ENCODE measurements around the gene DBH.

Gene DBH

DNA sequence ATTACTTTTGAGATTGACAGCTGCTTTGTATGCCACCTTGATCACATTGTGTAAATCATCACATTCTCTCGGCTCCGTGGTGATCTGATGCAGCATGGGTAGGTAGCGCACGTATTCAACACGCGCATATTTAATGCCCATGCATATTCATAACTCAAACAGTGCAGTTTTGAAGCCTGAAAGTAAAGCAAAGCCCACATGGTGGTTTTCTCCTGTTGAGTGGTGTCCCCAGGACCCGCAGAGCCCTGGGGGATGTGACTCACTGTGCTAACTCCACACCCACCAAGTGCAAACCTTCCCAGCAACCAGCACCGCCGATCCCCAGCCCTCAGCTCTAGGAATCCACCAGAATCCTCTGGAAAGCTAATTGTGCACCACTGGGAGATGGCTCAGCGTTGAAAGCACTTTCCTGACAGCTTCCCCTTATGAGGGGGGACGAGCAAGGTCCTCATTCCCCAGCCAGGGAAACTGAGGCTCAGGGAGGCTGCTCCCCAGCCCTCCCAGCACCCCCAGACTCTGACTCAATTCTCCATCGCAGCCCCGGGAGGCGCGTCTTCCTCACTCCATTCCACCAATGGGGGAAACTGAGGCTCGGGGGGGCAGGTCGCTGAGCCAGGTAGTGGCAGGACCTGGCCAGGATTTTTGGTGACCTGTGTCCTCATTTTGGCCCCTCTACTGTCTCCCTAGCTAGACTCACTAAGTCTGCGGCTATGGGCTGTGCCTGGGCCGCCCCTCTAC lies 55.6 kb downstream of the DBH start:
- Histone ChIP-seq H3K9me3 (ENCODE audit: insufficient read depth, low read depth, low read length) (no peaks in the 10 kb centered on the region), H3K4me1 (ENCODE audit: insufficient read depth, low read length) (no peaks in the 10 kb centered on the region), H3K27ac (ENCODE audit: low read length) (no peak overlapping the region), H3K27me3 (ENCODE audit: insufficient read depth, low read length) (no peaks in the 10 kb centered on the region), H3K9ac (ENCODE audit: low read depth, low read length) (no peak overlapping the region), H3K4me3 (ENCODE audit: low read length) (no peak overlapping the region), H3K36me3 (ENCODE audit: insufficient read depth, low read depth, low read length) (no peaks in the 10 kb centered on the region)

DNA sequence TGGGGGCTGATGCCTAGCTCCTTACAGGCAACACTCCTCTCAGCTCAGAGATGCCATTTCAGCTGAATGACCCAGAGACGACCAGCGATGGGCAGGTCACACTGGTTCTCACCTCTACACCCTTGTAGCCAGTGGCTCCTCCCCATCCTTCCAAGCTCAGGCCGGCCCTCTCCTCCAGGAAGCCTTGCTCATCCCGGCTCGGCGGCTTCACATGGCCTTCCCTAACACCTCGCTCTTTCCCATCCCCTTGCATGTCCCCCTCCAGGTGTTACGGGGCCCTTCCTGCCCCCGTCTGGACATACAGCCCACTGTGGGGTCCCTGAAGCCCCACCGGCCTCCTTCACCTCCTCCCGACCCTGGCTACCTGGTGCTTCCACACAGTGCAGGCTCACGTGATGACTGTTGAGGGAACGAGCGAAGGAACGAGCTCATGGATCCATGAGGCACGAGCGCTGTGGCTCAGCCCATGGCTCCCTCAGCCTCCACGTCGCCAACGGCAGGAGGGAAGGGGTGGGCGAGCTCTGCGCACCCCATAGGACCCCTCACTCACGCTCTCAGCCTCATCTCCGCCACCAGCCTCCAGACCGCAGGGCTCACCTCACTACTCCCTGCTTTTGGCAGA lies 56.3 kb downstream of the DBH start:
- H3K27ac ChIP-seq (ENCODE audit: low read length): no peak overlapping the region
- no peaks in the 10 kb centered on the region for H3K9me3 ChIP-seq (ENCODE audit: insufficient read depth, low read depth, low read length)
- H3K4me3 ChIP-seq (ENCODE audit: low read length): no peak overlapping the region
- H3K27me3 ChIP-seq (ENCODE audit: insufficient read depth, low read length): no peaks in the 10 kb centered on the region
- no peaks in the 10 kb centered on the region for H3K4me1 ChIP-seq (ENCODE audit: insufficient read depth, low read length)
- H3K36me3 ChIP-seq (ENCODE audit: insufficient read depth, low read depth, low read length): no peaks in the 10 kb centered on the region
- no peak overlapping the region for H3K9ac ChIP-seq (ENCODE audit: low read depth, low read length)

DNA sequence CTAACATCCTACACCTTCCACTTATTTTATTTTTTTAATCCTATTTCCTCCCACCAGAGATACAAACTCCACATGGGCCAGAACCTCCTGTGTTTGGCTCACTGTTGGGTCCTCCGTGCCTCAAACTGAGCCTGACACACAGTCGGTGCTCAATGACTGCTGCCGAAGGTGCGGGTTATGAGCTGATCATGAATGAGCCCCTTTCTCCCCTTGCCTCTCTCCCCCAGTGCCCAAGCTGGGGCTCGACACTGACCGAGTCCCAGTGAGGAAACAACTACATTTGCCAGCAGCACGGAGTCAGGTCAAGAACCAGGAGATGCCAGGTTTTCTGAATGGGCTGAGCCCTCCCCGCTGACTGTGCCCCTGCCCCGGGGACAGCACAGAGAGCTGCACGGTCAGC lies 57.0 kb downstream of the DBH start:
- no peak overlapping the region for H3K27ac ChIP-seq (ENCODE audit: low read length)
- no peaks in the 10 kb centered on the region for H3K36me3 ChIP-seq (ENCODE audit: insufficient read depth, low read depth, low read length)
- H3K9me3 ChIP-seq (ENCODE audit: insufficient read depth, low read depth, low read length): no peaks in the 10 kb centered on the region
- no peaks in the 10 kb centered on the region for H3K4me1 ChIP-seq (ENCODE audit: insufficient read depth, low read length)
- no peaks in the 10 kb centered on the region for H3K27me3 ChIP-seq (ENCODE audit: insufficient read depth, low read length)
- H3K9ac ChIP-seq (ENCODE audit: low read depth, low read length): no peak overlapping the region
- H3K4me3 ChIP-seq (ENCODE audit: low read length): no peak overlapping the region

DNA sequence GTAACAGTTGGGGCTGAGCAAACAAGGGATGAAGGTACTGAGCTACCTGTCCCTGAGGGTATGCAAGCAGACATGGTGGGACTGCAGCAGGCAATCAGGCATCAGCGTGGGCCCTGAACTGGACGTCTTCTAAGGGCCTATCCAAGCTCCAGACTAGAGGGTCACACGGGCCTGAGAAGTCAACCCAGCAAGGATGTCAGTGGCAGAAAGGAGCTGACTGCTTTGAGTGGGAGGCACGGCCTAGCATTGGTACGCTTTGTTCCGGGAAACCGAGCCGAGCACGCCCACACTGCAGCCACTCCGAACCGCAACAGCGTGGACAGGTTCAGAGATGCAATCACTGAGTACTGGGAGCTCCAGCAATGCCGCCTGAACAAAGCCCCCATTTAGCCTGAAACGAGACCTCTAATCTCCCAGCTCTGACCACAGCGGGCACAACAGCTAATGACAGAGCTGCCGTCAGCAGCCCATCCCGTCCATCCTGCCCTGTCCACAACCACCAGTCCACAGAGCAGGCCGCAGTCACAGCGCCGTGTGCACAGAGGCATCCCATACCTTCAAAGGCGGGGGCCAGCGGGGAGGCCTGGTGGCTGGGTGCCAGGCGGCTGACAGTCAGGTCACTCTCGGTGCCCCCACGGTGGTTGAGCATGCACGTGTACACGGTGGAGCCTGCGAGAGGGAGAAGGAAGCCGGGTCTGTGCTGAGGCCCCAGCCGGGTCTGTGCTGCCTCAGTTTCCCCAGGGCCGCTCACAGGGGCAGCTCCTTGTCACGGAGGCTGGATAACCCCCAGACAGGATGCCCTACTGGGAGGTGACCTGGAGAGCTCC lies 57.8 kb downstream of the DBH start:
- H3K9ac ChIP-seq (ENCODE audit: low read depth, low read length): no peak overlapping the region
- no peak overlapping the region for H3K27ac ChIP-seq (ENCODE audit: low read length)
- H3K4me1 ChIP-seq (ENCODE audit: insufficient read depth, low read length): no peaks in the 10 kb centered on the region
- H3K4me3 ChIP-seq (ENCODE audit: low read length): no peak overlapping the region
- H3K27me3 ChIP-seq (ENCODE audit: insufficient read depth, low read length): no peaks in the 10 kb centered on the region
- no peaks in the 10 kb centered on the region for H3K36me3 ChIP-seq (ENCODE audit: insufficient read depth, low read depth, low read length)
- no peaks in the 10 kb centered on the region for H3K9me3 ChIP-seq (ENCODE audit: insufficient read depth, low read depth, low read length)

DNA sequence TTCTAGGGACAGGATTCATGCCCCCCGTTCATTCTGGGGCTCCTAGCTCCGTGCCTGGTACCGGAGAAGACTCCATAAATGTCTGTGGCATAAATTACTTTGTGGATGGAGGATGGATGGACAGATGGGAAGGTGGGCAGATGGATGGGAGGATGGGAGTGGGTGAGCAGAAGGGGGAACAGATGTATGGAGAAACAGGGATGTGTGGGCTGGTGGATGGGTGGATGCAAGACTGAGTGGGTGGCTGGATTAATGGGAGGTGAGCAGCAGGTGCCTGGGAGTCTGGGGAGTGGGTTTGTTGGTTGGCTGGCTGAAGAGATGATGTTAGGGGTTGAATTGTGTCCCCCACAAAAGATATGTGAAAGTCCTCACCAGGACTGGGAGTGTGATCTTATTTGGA lies 58.5 kb downstream of the DBH start:
- Histone ChIP-seq H3K27me3 (ENCODE audit: insufficient read depth, low read length) (no peaks in the 10 kb centered on the region), H3K4me1 (ENCODE audit: insufficient read depth, low read length) (no peaks in the 10 kb centered on the region), H3K9me3 (ENCODE audit: insufficient read depth, low read depth, low read length) (no peaks in the 10 kb centered on the region), H3K4me3 (ENCODE audit: low read length) (no peak overlapping the region), H3K9ac (ENCODE audit: low read depth, low read length) (no peak overlapping the region), H3K36me3 (ENCODE audit: insufficient read depth, low read depth, low read length) (no peaks in the 10 kb centered on the region), H3K27ac (ENCODE audit: low read length) (no peak overlapping the region)

DNA sequence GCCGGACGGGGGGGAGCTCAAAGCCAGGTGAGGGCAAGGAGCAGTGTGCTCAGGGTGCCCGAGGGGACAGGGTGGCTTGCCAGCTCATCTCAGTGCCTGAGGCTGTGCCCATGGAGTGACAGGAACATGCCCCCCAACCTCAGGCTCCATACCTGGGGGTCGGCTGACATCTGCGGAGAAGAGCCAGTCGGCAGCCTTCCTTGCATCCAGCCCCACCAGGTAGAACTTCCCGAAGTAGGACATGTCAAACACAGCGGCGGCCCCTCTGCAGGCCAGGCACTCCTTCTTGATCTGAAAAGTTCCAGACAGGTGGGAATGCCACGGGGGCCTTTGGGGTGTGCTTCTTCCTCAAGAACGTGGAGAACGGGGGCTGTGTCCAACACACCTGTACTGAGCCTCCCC lies 59.9 kb downstream of the DBH start:
- H3K9ac ChIP-seq (ENCODE audit: low read depth, low read length): no peak overlapping the region
- H3K36me3 ChIP-seq (ENCODE audit: insufficient read depth, low read depth, low read length): no peaks in the 10 kb centered on the region
- no peaks in the 10 kb centered on the region for H3K9me3 ChIP-seq (ENCODE audit: insufficient read depth, low read depth, low read length)
- H3K4me1 ChIP-seq (ENCODE audit: insufficient read depth, low read length): no peaks in the 10 kb centered on the region
- H3K27me3 ChIP-seq (ENCODE audit: insufficient read depth, low read length): no peaks in the 10 kb centered on the region
- no peak overlapping the region for H3K27ac ChIP-seq (ENCODE audit: low read length)
- no peak overlapping the region for H3K4me3 ChIP-seq (ENCODE audit: low read length)

DNA sequence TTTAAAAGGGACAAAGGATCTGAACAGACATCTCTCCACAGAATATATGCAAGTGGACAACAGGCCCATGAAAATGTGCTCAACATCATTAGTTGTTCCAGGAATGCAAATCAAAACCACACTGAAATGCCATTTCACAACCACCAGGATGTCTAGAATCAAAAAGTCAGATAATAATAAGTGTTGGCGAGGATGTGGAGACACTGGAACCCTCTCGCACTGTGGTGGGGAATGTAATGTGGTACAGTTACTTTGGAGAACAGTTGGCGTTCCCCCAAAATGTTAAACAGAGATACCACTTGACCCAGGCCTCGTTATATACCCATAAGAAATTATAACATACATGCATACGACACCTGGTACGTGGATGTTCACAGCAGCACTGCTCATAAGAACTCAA lies 63.4 kb downstream of the DBH start:
- Histone ChIP-seq H3K36me3 (ENCODE audit: insufficient read depth, low read depth, low read length) (no peaks in the 10 kb centered on the region), H3K27me3 (ENCODE audit: insufficient read depth, low read length) (peaks cover 10% of the 10 kb centered on the region; the same call in 1 of the 2 replicates)

DNA sequence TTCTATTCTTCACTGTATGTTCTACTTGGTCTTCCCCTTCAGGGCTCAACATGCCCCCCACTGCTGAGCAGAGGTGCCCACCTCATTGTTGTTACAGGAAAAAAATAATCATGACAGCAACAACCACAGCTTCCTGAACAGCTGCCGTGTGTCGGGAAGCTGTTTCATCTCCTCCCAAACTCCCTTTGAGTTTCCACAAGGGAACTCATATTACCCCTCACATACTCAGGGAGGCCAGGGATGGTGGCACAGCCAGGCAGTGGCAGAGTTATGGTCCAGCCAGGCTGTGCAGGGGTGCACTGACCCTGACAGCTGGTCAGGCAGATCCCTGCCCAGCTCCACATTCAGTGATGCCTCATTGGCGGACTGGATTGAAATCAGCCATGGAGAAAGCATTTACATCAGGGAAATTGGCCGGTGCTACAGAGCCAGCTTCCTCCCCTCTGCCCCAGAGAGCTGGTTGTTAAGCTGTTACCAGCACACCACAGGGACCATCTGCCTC lies 64.7 kb downstream of the DBH start:
- peaks cover 10% of the 10 kb centered on the region; the same call in 1 of the 2 replicates for H3K27me3 ChIP-seq (ENCODE audit: insufficient read depth, low read length)
- H3K4me1 ChIP-seq (ENCODE audit: insufficient read depth, low read length): no peaks in the 10 kb centered on the region; the same call in 1 of the 2 replicates
- no peak overlapping the region for H3K9ac ChIP-seq (ENCODE audit: low read depth, low read length)
- no peak overlapping the region for H3K27ac ChIP-seq (ENCODE audit: low read length)
- no peak overlapping the region for H3K4me3 ChIP-seq (ENCODE audit: low read length)
- no peaks in the 10 kb centered on the region for H3K9me3 ChIP-seq (ENCODE audit: insufficient read depth, low read depth, low read length)
- no peaks in the 10 kb centered on the region for H3K36me3 ChIP-seq (ENCODE audit: insufficient read depth, low read depth, low read length)

More for the DNA sequence above, 63.4 kb downstream of the DBH start:
- Histone ChIP-seq H3K9ac (ENCODE audit: low read depth, low read length) (no peak overlapping the region), H3K4me1 (ENCODE audit: insufficient read depth, low read length) (no peaks in the 10 kb centered on the region; the same call in 1 of the 2 replicates), H3K9me3 (ENCODE audit: insufficient read depth, low read depth, low read length) (no peaks in the 10 kb centered on the region), H3K4me3 (ENCODE audit: low read length) (no peak overlapping the region), H3K27ac (ENCODE audit: low read length) (no peak overlapping the region)

DNA sequence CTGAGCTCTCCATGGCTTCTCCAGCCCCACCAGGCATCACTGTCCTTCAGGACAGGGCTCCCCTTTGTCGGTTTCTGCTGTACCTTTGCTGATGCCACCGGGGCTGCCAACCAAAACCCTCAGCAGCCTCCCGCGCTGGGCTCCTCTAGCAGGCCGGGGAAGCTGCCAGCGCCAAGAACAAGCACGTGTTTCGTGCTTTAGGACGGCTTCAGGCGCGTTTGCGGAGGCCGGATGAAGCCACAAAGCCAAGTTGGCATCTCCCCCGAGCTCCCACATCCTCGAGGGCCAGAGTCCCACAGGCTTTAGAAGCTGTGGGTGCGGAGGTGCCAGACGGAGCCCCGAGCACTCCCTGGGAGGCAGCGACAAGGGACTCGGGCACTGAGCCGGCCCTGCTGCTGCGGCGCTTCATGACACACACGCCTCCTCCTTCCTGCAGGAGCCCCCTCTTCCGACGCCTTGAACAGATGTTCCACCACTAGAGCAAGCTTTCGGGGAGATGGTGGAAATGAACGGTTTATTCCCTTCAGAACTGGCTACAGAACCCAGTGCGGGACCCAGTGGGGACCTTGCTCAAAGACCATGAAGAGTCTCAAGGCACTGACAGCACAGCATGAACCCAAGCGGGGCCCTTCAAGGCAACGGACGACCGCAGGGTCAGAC lies 65.3 kb downstream of the DBH start:
- H3K9me3 ChIP-seq (ENCODE audit: insufficient read depth, low read depth, low read length): no peaks in the 10 kb centered on the region
- H3K27me3 ChIP-seq (ENCODE audit: insufficient read depth, low read length): peaks cover 10% of the 10 kb centered on the region; the same call in 1 of the 2 replicates
- H3K9ac ChIP-seq (ENCODE audit: low read depth, low read length): no peak overlapping the region
- no peak overlapping the region for H3K4me3 ChIP-seq (ENCODE audit: low read length)
- no peak overlapping the region for H3K27ac ChIP-seq (ENCODE audit: low read length)
- no peaks in the 10 kb centered on the region for H3K36me3 ChIP-seq (ENCODE audit: insufficient read depth, low read depth, low read length)
- no peaks in the 10 kb centered on the region; the same call in 1 of the 2 replicates for H3K4me1 ChIP-seq (ENCODE audit: insufficient read depth, low read length)

DNA sequence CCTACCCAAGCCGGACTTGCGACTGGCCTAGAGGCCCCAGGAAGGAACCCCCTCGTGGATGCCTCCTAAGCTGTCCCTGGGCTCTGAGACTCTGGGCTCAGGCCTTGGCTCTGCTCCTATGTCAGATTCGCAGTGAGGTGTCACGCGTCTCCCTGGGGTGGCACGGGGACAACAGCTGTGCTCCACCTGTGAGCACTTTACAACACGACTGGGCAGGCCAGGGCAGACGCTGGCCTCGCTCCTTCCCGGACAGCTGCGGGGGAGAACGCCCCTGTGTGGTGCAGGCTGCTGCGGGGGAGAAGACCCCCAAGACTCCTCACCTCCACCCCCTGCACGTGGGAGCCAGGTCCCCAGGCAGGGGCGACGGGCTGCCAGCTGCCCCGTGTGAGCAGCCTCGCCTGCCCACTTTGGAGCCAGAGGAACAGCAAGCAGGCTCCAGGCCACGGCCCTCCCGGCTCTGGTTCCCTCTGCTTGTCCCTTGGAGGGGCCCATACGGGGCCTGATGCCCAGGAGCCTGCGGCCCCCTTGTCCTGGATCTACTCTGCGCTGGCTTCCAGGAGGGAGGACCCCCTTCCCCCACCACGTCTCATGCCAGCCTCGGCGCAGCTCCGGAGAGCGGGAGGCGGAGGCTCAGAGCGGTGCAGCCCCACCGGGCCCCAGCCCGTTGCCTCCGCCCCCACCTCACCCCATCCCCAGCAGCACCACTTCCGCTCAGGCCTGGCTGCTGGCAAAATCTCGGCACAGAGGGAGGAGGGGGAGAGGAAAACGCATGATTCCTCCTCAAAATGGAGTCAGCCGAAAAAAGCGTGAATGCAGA lies 66.0 kb downstream of the DBH start:
- Histone ChIP-seq H3K27me3 (ENCODE audit: insufficient read depth, low read length) (peaks cover 10% of the 10 kb centered on the region; the same call in 1 of the 2 replicates), H3K9me3 (ENCODE audit: insufficient read depth, low read depth, low read length) (no peaks in the 10 kb centered on the region), H3K4me1 (ENCODE audit: insufficient read depth, low read length) (no peaks in the 10 kb centered on the region; the same call in 1 of the 2 replicates), H3K4me3 (ENCODE audit: low read length) (peak overlapping the region; percentile 42; the same call in 1 of the 2 replicates), H3K27ac (ENCODE audit: low read length) (no peak overlapping the region), H3K9ac (ENCODE audit: low read depth, low read length) (peak overlapping the region; percentile 51; the same call in 1 of the 2 replicates), H3K36me3 (ENCODE audit: insufficient read depth, low read depth, low read length) (no peaks in the 10 kb centered on the region)
